NCI-H1930 (cell line): ENCODE data around the gene ZGRF1.
"Not testable (repeated sequence)": the region's sequence is repeated elsewhere in the genome, so short reads cannot be mapped to it uniquely, and the experiment has no call there.

ENCODE experiments used
- DNase-seq, 2 experiments: peaks; one replicate each; lab custom pipeline; 2025; lab: John Stamatoyannopoulos, UW

The ZGRF1 gene

DNA sequence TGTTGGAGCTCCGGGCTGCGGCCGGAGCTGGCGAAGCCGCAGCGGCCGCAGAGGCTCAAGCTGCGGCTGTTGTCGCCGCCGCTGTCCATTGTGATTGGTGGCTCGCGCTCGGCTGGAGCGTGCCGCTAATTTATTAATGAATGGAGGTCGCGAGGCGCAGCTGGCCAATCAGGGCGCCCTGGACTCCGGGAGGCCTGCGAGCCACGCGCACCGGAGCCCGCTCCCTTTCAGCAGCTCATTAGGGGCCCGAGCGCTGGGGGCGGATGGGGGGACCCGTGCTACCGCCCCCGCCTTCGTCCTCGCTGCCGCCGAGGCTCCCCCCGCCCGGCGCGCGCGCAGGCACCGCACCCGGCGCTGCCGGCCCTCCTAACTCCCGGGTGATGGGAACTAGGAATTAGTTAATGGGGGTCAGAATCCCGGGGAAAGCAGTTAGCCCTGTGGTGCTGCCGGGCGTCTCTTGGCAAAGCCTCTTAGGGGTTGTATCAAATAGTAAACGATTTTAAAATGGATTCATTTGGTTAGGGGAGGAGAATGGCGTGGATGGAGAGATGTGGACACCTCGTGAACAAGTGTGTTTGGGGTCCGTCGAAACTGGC is 120.1 kb downstream of the ZGRF1 start:
- peak; percentile 62 to 78 for DNase-seq

DNA sequence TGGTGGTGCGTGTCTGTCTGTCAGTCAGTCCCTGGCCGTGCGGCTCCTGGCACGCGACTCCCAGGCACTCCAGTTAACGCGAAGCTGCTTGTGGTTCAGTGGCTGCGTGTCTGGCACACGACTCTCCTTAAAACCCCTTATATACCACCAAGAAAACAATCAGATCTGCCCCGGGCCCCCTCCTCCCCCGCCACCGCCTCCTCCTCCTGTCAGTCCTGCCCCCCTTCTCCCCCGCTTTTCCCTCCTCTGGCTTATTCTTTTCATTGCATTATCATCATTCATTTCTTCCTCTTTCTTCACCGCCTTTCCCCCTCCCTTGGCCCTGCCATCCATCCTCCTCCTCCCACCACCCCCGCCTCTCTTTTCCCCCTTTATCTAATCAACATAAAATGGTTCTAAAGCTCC is 120.6 kb downstream of the ZGRF1 start, which contains the start of gene NEUROG2:
TSS of gene NEUROG2 (minus strand) at position 115 of the 405 bp plus-strand sequence. CDS start 705 bp downstream, outside the sequence.
- no peak for DNase-seq

DNA sequence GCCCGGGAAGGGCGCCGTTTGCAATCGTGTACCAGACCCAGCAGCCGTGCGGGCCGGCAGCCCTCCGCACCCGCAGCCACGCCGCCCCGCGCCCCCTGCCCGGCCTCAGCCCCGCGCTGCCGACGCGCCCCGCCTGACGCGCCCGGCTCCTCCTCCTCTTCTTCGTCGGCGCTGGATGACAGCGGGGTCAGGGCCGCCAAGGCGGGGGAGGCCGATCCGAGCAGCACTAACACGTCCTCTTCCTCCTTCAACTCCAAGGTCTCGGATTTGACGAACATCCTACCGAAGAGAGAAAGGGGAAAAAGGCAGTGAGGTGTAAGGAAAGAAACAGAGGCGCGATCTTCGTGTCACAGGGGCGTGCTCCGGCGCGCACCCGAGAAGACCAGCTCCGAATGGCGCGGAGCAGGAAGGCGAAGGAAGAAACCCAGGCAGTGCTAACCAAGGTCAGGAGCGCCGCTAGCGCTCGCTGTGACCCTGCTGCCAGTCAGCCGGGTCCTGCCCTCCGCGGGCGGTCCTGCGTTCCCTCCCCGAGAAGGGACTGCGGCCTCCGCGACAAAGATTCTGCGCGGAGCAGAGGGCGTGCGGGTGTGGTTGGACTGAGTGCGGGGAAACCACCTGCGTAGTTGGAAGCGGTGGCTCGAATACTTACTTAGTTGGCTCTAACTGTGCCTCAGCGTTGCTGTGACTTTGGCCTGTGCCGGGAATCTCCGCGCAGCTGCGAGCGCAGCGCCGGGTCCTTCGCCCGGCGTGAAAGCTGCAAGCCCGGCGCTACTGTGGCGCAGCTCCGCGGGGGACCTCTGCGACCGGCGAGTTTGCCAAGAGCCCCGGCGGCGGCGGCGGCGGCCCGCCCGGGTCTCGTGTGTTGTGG is 121.3 kb downstream of the ZGRF1 start:
- DNase-seq: peak in 1 of 2 experiments; percentile 40

DNA sequence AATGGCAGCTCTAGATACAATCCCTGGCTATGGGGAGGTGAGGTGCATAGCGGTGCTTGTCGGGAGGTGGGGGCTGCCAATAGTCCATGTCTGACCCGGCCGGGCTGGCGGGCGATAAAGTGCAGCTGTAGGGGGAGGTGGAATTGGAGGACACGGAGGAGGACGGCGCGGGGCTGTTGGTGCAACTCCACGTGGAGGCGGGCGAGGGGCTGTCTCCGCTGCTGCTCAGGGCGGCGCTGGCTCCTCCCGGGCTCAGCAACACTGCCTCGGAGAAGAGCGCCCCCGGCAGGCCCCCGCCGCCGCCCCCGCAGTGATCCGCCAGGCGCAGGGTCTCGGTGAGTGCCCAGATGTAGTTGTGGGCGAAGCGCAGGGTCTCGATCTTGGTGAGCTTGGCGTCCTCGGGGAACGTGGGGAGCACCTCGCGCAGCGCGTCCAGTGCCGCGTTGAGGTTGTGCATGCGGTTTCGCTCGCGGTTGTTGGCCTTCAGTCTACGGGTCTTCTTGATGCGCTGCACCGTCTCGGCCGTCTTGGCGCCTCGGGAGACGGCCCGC is 122.0 kb downstream of the ZGRF1 start:
- peak; percentile 59 to 68 for DNase-seq

DNA sequence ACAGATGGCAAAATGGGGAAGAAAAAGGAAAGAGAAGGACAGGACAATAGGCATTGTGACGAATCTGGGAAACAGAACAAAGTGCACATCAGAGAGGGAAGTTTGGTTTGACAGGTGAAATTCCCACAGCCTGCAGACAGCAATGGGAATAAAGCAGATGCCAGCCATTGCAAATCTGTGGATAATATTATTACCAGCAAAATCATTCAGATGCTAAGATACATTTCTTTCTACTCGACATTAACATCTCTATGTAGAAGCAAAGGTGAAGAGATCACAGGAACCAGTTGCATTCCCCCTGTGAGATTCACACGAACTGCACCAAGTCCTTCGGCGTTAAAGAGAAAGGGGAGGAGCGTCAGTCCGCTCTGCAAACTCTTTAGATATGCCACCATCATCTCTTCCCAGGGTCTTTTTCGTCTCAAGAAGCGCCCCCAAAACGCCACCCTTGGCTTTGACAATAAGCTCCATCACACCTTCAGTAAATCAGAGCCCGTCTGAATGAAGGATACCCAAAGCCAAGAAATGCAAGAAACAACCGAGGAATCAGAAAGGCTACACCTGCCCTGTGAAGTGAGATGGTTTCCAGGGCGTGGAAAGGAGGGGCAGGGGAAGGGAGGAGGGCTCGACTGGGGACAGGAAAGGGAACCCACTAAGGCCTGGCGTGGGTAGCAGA is 122.6 kb downstream of the ZGRF1 start:
- DNase-seq: no peak

DNA sequence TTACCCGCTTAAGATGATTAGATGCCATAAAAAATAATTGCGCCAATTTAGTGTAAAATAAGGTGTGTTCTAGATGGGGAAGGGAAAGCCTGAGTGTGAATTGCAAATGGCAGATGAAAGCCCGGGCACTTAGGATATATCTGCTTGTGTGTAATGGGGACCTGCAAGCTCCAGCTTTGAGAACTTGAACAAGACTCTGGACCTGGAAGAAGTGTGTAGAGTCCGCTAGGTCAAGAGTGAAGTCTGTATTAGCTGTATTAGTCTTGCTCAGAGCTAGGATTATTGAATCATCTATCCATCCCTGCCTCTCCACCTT is 124.9 kb downstream of the ZGRF1 start:
- DNase-seq: no peak

DNA sequence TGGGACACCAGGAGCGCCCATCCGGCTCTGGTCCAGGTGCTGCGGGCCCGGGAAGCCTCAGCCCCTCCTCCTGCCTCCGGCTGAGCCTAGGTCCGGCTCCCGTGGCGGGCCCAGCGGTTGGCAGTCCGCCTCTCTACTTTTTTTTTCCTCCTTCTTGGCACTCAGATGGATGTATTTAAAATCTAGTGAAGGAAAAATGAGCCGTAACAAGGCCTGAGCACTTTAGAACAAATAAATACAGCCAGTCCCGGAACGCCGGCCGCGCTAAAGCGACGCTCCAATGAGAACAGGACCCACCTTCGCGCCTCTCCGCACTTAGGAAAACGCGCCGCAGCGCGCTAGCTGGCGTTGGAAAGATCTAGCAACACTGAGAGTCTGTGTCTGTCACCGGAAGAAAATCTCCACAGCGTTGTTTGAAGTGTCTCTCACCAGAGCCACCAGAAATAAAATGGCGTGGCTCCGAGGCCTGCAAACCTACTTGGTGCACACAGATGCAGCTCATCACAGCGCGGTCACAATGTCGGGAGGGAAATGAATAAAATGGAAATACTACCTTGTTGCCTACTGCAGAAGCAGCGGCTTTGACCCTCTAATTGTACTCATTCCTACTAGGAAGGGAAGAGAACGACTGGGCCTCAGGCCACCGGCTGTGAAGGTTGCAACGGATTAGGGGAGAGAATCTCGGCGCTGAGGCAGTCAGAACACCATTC is 125.5 kb downstream of the ZGRF1 start:
- no peak for DNase-seq

DNA sequence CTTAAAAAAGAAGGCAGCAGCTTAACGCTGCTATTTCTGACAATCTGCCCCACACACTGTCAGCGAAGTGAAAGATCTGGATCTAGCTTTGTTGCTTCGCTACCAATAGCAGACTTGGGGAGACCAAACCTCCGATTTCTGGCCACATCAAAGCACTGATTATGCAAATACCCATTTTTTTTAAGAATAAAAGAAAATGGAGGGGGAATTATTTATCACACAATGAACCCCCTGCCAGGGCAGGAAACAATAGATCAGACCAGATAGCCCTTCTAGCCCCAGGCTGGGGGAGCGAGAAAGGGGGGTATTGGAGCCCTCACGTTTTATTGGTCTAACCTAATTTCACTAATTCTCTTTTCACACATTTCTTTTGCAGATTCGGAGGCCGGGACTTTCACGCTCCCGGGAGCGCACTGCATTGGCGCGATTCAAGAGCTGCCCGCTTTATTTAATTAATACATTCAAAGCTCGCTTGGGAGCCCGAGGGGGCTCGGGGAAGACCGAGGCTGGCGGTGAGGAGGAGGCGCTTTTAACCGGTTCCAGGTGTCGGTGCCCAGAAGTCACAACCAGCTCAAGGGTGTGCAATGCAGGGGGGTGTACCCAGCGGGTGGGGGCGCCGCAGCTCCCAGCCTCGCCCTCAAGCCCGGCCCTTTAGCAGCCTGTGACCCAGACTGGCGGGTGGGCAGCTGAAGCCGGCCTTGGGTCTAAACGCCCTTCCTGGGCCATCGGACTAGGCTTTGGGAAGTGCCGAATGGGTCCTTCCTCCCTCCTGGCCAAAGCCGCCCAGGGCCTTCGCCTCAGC is 126.2 kb downstream of the ZGRF1 start:
- no peak for DNase-seq

DNA sequence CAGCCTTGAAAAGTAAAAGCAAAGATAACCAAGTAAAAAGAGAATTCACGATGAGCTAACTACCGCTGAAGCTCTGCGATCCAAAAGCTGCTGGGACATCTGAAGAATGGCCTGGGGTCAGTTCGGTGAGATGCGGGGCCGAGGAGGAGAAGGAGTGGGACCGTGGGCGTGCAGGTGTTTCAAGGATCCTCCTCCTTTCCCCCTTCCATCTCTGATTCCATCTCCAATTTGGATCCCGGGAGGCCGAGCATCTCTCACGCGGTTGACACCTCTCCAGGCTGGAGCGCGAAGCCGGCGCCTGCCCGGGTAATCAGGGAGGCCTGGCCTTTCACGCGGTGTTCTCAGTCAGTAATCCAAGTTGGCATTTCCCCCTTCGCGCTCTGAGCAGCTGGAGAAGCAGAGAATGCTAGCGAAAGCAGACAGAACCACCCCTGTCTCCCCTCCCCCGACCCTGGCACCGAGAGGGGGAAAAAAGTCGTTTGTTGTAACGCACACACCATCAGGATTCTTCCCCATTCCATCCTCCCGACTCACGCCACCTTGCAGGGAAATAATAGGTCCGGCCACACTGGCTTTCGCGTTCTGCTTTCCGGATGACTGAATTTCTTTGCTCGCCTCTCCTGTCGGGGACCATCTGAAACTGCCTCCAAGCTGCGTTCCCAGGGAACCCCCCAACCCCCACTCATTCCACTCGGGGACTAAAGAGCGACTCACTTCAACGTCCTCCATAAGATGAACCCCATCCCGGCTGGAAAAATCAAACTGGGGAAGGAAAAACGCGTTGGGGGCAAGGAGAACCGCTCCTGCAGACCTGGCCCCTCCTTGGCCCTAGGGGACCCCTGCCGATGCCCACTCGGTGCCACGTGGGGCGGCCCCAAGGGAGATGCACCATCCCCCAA is 127.2 kb downstream of the ZGRF1 start:
- DNase-seq: no peak

DNA sequence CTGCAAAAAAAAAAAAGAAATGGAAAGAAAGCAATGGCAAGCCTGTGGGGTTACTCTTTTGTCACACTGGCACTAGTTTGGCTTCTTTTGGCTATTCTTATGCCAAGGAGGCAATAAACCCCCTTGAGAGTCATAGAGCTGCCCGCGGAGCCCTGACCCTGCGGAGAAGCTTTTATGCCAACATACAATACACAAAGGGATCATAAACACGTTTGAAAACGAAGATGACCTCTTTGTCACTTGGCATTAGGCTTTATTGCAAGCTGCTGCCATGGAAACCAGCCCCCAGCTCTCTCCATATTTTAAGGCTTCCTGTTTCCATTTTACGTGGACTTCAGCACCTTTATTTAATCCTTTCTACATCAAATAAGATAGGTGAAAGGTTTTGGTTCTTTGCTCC is 128.4 kb downstream of the ZGRF1 start:
- peak; percentile 22 to 41 for DNase-seq

DNA sequence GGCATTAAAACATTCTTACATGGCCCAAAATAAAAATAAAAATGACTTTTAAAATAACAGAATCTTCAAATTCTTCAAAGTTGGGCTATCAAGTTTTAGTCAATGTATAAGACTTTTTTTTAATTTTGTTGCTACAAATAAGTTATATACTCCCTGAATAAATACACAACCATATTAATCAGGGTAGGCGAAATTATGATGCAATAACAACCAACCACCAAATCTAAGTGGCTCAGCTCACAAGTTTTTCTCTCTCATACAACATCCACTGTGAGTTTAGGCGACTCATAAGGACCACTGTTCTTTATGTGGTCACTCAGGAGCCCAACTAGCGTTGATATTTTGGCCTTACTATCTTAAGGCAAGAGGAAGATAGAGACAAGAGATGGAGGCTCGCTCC is 131.9 kb downstream of the ZGRF1 start:
- no peak for DNase-seq

DNA sequence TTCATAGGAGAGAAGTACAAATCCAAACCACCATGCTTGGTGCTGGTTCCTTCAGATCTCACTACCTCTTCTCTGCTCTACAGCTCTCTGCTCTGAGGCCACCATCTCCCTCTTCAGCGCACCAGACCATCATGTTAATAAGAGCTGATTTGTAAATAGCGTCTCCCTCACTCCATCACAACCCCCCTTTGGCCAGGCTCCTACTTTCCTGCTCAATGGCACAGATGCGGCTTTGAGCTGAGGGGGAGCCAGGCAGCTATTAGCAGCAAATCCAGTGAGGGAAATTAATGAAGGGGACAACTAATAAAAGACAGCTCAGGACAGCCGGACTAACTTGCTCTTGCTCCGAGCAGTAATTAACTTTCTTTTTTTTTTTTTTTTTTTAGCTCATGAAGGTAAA is 133.8 kb downstream of the ZGRF1 start:
- no peak for DNase-seq

DNA sequence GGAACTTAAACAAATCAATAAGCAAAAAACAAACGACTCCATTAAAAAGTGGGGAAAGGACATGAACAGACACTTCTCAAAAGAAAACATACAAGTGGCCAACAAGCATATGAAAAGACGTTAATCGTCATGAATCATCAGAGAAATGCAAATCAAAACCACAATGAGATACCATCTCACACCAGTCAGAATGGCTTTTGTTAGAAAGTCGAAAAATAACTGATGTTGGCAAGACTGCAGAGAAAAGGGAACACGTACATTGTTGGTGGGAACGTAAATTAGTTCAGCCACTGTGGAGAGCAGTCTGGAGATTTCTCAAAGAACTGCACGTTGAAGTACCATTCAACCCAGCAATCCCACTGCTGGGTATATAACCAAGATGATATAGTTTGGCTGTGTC is 144.4 kb downstream of the ZGRF1 start:
- DNase-seq: no peak

DNA sequence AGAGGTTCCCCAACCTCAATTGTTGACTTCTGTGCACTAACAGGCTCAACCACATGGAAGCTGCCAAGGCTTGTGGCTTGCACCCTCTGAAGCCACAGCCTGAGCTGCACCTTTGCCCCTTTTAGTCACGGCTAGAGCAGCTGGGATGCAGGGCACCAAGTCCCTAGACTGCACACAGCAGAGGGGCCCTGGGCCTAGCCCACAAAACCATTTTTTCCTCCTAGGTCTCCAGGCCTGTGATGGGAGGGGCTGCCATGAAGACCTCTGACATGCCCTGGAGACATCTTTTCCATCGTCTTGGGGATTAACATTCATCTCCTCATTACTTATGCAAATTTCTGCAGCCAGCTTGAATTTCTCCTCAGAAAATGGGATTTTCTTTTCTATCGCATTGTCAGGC is 145.9 kb downstream of the ZGRF1 start:
- DNase-seq: not testable (repeated sequence)
